ENCODE data around the gene FN1.

- TF ChIP-seq, protein P1, sequence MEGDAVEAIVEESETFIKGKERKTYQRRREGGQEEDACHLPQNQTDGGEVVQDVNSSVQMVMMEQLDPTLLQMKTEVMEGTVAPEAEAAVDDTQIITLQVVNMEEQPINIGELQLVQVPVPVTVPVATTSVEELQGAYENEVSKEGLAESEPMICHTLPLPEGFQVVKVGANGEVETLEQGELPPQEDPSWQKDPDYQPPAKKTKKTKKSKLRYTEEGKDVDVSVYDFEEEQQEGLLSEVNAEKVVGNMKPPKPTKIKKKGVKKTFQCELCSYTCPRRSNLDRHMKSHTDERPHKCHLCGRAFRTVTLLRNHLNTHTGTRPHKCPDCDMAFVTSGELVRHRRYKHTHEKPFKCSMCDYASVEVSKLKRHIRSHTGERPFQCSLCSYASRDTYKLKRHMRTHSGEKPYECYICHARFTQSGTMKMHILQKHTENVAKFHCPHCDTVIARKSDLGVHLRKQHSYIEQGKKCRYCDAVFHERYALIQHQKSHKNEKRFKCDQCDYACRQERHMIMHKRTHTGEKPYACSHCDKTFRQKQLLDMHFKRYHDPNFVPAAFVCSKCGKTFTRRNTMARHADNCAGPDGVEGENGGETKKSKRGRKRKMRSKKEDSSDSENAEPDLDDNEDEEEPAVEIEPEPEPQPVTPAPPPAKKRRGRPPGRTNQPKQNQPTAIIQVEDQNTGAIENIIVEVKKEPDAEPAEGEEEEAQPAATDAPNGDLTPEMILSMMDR (IDR thresholded peaks at IDR 0.05) = no peak
- no peak for TF ChIP-seq POLR2A (IDR thresholded peaks at IDR 0.05)
- no peak for TF ChIP-seq POLR2AphosphoS5 (IDR thresholded peaks at IDR 0.05)
Measured at GRCh38 chr2:215320102-215320501, 115.8 kb downstream of the FN1 start.

Measured in prostate gland (tissue), 2 donors.